Gastrocnemius medialis (tissue), 4 donors: ENCODE results near the gene PLXNA3. TPM values are rescaled to one million over a fixed set of nuclear protein-coding genes. Genes with fewer than 3 reads are reported as not detected.

ENCODE experiments used
- ATAC-seq, 2 donors: fragments of 150-250 bp; one replicate each; pipeline ENCODE4 v1.9.1; 2016
- DNase-seq, 2 donors: peaks; one replicate each; pipeline ENCODE4 v3.0.0-alpha.2; 2019
- H3K27ac ChIP-seq, 4 donors: fragments of 200-600 bp; sonication (generic); 1 replicate in 1 of 4; 2 replicates in 3 of 4; pipeline ENCODE4 v1.5.1; 2016 to 2018; ENCODE audit warnings: mild to moderate bottlenecking in 2 of 4, moderate library complexity in 1 of 4
- H3K27me3 ChIP-seq, 3 donors: fragments of 200-600 bp; sonication (generic) in 2 of 3; 1 replicate in 1 of 3; 2 replicates in 2 of 3; pipeline versions ENCODE4 v1.5.1 to v1.6.0; 2016 to 2019; ENCODE audit warnings: mild to moderate bottlenecking in 1 of 3, moderate library complexity in 1 of 3
- H3K36me3 ChIP-seq, 2 donors: fragments of 200-600 bp; sonication (generic) in 1 of 2; one replicate each; pipeline ENCODE4 v1.5.1; 2017 to 2018
- H3K4me1 ChIP-seq, 2 donors: fragments of 200-600 bp; sonication (generic) in 1 of 2; one replicate each; pipeline ENCODE4 v1.5.1; 2016 to 2017; ENCODE audit warnings: mild to moderate bottlenecking in 2 of 2
- H3K4me3 ChIP-seq, 4 donors: fragments of 200-600 bp; sonication (generic) in 3 of 4; 1 replicate in 1 of 4; 2 replicates in 3 of 4; pipeline ENCODE4 v1.5.1; 2016 to 2019; ENCODE audit warnings: mild to moderate bottlenecking in 2 of 4
- H3K9me3 ChIP-seq, 3 donors: fragments of 200-600 bp; sonication (generic) in 2 of 3; 1 replicate in 1 of 3; 2 replicates in 2 of 3; pipeline ENCODE4 v1.5.1; 2016 to 2019
- POLR2A ChIP-seq, 2 donors: fragments of 450-650 bp; IDR thresholded peaks; one replicate each; pipeline ENCODE4 v1.6.1; 2017; ENCODE audit warnings: antibody characterized with exemption in 2 of 2, mild to moderate bottlenecking in 2 of 2, moderate library complexity in 2 of 2
- in situ Hi-C, 4 donors: fragments of 200-750 bp; cut with MboI; loops; one replicate each; pipeline versions ENCODE4 v1.15.0 to v1.8.0; 2017; ENCODE audit warnings: low sequenced_read_pairs in 4 of 4
- intact Hi-C: fragments of 100-400 bp; cut with DNase I; formaldehyde crosslinking; loops from one replicate; pipeline ENCODE4 v1.15.1; 2023; ENCODE audit warnings: low total_unique reads
- total RNA-seq, 4 donors: library from RNA; depleted of rRNA; stranded (reverse); fragments of >200 nt; gene quantifications; one replicate each; pipeline versions ENCODE4 v1.1.0 to v1.2.3, GENCODE V29; 2016
- TF ChIP-seq, protein P1 (sequence below), 5 experiments: fragments of 450-650 bp in 3 of 5; fragments of 200-600 bp in 2 of 5; sonication (generic) in 2 of 5; IDR thresholded peaks in 4 of 5; conservative IDR thresholded peaks in 1 of 5; 1 replicate in 4 of 5; 2 replicates in 1 of 5; pipeline ENCODE4 v1.5.1; 2016 to 2019; ENCODE audit warnings: antibody characterized with exemption in 5 of 5, mild to moderate bottlenecking in 3 of 5, moderate library complexity in 3 of 5

PLXNA3 gene
- total RNA-seq, 4 donors from 2014 or later, result 1.2 to 10.7 (median 2.8) TPM

DNA sequence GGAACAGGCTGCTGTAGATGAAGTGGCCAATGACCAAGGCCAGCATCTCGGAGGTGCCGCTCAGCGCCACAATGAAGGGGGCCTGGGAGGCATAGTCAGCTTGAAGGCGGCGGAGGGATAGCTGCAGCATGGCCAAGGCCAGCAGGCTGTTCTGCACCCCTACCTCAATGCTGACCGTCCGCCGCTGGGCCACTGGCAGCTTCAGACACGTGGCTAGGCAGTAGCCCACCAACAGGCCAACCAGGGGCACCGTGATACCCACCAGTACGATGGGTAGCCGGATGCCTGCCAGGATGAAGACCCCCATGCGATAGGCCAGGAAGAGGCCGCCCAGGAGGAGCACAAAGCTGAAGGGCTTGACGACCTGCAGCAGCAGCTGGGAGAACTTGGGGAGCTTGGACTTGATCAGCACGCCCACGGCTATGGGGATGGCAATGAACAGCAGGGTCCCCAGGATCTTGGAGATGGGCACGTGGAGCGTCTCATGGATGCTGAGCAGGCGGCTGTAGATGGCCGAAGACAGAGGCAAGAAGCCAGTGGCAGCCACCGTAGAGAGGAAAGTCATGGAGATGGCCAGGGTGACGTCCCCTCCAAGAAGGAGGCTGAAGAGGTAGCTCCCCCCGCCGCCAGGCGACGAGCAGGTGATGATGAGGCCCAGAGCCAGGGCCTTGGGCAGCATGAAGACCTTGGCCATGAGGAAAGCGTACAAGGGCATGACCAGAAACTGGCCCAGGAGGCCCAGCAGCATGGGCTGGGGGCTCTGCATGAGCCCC lies 29.6 kb downstream of the PLXNA3 start:
- no peak for DNase-seq
- Histone ChIP-seq H3K36me3 (no peaks in the 10 kb centered on the region), H3K4me3 (no peak overlapping the region), H3K9me3 (no peaks in the 10 kb centered on the region), H3K27me3 (no peaks in the 10 kb centered on the region), H3K4me1 (peaks cover 17 to 32% of the 10 kb centered on the region in 2 donors), H3K27ac (peak overlapping the region in 2 of 4 donors; percentile 82 to 91)
- TF ChIP-seq, protein P1, sequence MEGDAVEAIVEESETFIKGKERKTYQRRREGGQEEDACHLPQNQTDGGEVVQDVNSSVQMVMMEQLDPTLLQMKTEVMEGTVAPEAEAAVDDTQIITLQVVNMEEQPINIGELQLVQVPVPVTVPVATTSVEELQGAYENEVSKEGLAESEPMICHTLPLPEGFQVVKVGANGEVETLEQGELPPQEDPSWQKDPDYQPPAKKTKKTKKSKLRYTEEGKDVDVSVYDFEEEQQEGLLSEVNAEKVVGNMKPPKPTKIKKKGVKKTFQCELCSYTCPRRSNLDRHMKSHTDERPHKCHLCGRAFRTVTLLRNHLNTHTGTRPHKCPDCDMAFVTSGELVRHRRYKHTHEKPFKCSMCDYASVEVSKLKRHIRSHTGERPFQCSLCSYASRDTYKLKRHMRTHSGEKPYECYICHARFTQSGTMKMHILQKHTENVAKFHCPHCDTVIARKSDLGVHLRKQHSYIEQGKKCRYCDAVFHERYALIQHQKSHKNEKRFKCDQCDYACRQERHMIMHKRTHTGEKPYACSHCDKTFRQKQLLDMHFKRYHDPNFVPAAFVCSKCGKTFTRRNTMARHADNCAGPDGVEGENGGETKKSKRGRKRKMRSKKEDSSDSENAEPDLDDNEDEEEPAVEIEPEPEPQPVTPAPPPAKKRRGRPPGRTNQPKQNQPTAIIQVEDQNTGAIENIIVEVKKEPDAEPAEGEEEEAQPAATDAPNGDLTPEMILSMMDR (IDR thresholded peaks at IDR 0.05 in 4 of 5, conservative IDR thresholded peaks at IDR 0.05 in 1 of 5), result no peak
- no peak for TF ChIP-seq POLR2A (IDR thresholded peaks at IDR 0.05)
- in situ Hi-C loops (no loop called here), intact Hi-C loops (loop anchor here (5.0 kb wide), 2 partner anchors 75 to 90 kb away; partner anchors contain the start of genes RPL10 and TAFAZZIN)
- no peak for ATAC-seq

GRCh38 chrX:154488336-154489075 lies 30.4 kb downstream of the PLXNA3 start:
- ATAC-seq (no peak), DNase-seq (no peak)
- no peaks in the 10 kb centered on the region for H3K27me3 ChIP-seq
- peaks cover 17 to 32% of the 10 kb centered on the region in 2 donors for H3K4me1 ChIP-seq
- H3K27ac ChIP-seq, result peak overlapping the region in 1 of 4 donors; percentile 89
- no peaks in the 10 kb centered on the region for H3K9me3 ChIP-seq
- intact Hi-C loops (loop anchor here (5.0 kb wide), 2 partner anchors 76 to 91 kb away; partner anchors contain the start of genes RPL10 and TAFAZZIN), in situ Hi-C loops (no loop called here)
- no peaks in the 10 kb centered on the region for H3K36me3 ChIP-seq
- no peak for TF ChIP-seq POLR2A (IDR thresholded peaks at IDR 0.05)
- TF ChIP-seq, protein P1 (IDR thresholded peaks at IDR 0.05 in 4 of 5, conservative IDR thresholded peaks at IDR 0.05 in 1 of 5), result no peak
- no peak overlapping the region for H3K4me3 ChIP-seq

- H3K27me3 ChIP-seq, result no peaks in the 10 kb centered on the region
- intact Hi-C loops, result loop anchor here (5.0 kb wide), 2 partner anchors 77 to 92 kb away; partner anchors contain the start of genes RPL10 and TAFAZZIN
- H3K4me3 ChIP-seq, result peak overlapping the region in 2 of 4 donors; percentile 60 to 69
- peak overlapping the region in 3 of 4 donors; percentile 89 to 95 (median 91) for H3K27ac ChIP-seq
- H3K9me3 ChIP-seq, result no peaks in the 10 kb centered on the region
- ATAC-seq (no peak), DNase-seq (no peak)
- in situ Hi-C loops, result no loop called here
- no peaks in the 10 kb centered on the region for H3K36me3 ChIP-seq
- H3K4me1 ChIP-seq, result peaks cover 13 to 27% of the 10 kb centered on the region in 2 donors
- no peak for TF ChIP-seq POLR2A (IDR thresholded peaks at IDR 0.05)
- TF ChIP-seq, protein P1 (IDR thresholded peaks at IDR 0.05 in 4 of 5, conservative IDR thresholded peaks at IDR 0.05 in 1 of 5), result no peak
Measured at GRCh38 chrX:154489182-154489581, 31.1 kb downstream of the PLXNA3 start.

GRCh38 chrX:154490021-154490413 lies 31.9 kb downstream of the PLXNA3 start:
- Histone ChIP-seq H3K27me3 (no peaks in the 10 kb centered on the region), H3K36me3 (no peaks in the 10 kb centered on the region), H3K27ac (peak overlapping the region; percentile 89 to 95 (median 92)), H3K4me3 (peak overlapping the region; percentile 60 to 70 (median 67)), H3K4me1 (peaks cover 7 to 19% of the 10 kb centered on the region in 2 donors), H3K9me3 (no peaks in the 10 kb centered on the region)
- in situ Hi-C loops (no loop called here), intact Hi-C loops (loop anchor here (1.0 to 5.0 kb wide), 3 partner anchors 26 to 53 kb away; partner anchors contain the start of genes FAM3A and GDI1)
- DNase-seq (peak in 1 of 2 donors; percentile 18), ATAC-seq (peak; percentile 9 to 31)
- no peak for TF ChIP-seq POLR2A (IDR thresholded peaks at IDR 0.05)
- TF ChIP-seq, protein P1 (IDR thresholded peaks at IDR 0.05 in 4 of 5, conservative IDR thresholded peaks at IDR 0.05 in 1 of 5), result no peak
